Stimulated activated CD8-positive, alpha-beta memory T cell treated with anti-CD3 and anti-CD28 coated beads, Interleukin-4, amount 100 ng/mL, for 4 hours (primary cell): ENCODE data around the gene NXPH4.

Experiments
- DNase-seq, 2 donors: peaks; one replicate each; pipeline ENCODE4 v3.0.0-alpha.2; 2020; ENCODE audit warnings: low read depth in 2 of 2, low spot score in 1 of 2

Gene NXPH4

GRCh38 chr12:57230381-57231155, 14.0 kb downstream of the NXPH4 start:
- DNase-seq = no peak

GRCh38 chr12:57231276-57232021, 14.9 kb downstream of the NXPH4 start:
- no peak for DNase-seq

- DNase-seq = no peak
These were observed 15.7 kb downstream of the NXPH4 start for GRCh38 chr12:57232156-57232756.

DNA sequence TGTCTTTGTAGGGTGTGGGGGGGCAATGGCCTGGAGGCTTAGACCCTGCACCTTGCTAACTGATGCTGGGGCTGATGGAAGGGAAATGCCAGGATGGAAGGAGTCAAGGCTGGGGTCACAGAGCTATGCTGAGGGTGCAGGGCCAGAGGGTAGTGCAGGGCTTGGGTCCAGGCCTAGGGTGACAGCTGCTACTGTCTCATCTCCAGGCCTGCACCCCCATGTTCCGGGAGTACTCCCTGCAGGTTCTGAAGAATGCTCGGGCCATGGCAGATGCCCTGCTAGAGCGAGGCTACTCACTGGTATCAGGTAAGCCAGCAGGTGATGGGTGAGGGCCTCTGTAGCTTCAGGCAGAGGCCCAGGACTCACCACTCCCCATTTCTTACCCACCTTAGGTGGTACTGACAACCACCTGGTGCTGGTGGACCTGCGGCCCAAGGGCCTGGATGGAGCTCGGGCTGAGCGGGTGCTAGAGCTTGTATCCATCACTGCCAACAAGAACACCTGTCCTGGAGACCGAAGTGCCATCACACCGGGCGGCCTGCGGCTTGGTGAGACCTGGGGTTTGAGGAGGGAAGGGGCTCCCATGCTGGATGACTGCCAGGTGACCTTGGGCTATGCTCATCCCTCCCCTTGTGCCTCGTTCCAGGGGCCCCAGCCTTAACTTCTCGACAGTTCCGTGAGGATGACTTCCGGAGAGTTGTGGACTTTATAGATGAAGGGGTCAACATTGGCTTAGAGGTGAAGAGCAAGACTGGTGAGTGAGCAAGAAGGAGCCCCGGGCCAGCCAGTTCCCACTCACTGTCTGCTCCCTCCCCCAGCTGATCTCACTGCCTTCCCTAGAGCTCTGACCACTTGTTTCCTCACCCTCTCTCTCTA, 17.0 kb downstream of the NXPH4 start:
- DNase-seq = no peak

DNA sequence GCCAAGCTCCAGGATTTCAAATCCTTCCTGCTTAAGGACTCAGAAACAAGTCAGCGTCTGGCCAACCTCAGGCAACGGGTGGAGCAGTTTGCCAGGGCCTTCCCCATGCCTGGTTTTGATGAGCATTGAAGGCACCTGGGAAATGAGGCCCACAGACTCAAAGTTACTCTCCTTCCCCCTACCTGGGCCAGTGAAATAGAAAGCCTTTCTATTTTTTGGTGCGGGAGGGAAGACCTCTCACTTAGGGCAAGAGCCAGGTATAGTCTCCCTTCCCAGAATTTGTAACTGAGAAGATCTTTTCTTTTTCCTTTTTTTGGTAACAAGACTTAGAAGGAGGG, 17.6 kb downstream of the NXPH4 start:
- no peak for DNase-seq

DNA sequence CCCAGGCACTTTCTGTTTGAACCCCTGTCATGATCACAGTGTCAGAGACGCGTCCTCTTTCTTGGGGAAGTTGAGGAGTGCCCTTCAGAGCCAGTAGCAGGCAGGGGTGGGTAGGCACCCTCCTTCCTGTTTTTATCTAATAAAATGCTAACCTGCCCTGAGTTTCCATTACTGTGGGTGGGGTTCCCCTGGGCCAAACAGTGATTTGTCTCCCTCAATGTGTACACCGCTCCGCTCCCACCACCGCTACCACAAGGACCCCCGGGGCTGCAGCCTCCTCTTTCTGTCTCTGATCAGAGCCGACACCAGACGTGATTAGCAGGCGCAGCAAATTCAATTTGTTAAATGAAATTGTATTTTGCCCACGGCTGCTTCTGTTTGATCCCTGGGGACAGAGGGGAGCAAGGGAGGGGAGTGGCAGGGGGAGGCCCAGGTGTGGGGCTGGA, 18.0 kb downstream of the NXPH4 start:
- DNase-seq = no peak

GRCh38 chr12:57235017-57235727, 18.6 kb downstream of the NXPH4 start:
- no peak for DNase-seq

- DNase-seq = no peak
These were observed 19.1 kb downstream of the NXPH4 start for GRCh38 chr12:57235728-57236131.

DNA sequence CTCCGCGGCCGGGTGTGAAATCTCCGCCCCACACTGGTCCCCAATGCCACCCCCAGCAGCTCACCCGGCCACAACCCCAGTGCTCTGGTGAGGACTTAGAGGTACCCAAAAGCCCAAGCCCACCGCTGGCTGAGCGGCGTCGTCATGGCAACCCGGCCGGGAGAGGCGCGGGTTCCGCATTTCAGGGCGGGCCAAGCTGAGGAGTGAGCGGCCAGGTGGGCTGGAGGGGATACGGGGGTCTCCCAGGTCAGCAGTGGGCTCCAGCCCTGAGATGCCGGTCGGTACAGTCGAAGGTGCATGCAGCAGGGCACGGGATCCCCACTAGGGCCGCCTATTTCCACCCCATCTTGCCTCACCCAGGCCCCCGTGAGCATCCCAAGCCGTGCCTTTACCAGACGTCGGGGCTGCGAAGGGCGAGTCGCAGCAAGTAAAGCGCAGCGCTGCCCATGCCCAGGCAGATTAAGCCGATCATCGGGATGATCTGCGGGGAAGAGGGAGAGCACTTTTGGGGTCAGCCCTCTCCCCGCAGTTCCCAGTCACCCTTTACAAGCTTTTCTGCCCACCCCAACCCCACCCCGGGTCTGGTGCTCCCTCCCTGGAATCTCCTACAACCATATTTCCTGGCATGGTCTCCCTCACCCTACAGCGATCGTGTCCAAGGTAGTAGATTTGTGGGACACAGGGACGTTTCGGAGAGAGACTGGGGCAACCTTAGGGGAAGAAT, 19.8 kb downstream of the NXPH4 start:
- no peak for DNase-seq

GRCh38 chr12:57236925-57237595, 20.5 kb downstream of the NXPH4 start:
- no peak for DNase-seq

DNA sequence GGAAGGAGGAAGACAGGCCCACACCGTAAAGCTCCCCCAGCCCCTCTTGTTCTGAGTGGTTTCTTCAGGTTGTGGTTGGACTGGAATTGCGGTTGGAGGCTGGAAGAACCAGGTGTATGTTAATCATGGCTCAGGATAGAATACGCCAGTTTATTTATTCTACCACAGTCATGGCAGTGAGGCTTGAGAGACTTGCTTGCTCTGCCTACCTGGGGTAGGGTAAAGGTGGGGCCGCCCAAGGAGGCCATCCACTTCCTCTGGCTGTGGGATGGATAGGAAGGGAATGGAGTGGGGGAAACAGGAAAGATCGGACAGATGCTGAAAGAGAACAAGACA, 21.0 kb downstream of the NXPH4 start:
- no peak for DNase-seq

GRCh38 chr12:57237932-57238853, 21.6 kb downstream of the NXPH4 start:
- no peak for DNase-seq

DNA sequence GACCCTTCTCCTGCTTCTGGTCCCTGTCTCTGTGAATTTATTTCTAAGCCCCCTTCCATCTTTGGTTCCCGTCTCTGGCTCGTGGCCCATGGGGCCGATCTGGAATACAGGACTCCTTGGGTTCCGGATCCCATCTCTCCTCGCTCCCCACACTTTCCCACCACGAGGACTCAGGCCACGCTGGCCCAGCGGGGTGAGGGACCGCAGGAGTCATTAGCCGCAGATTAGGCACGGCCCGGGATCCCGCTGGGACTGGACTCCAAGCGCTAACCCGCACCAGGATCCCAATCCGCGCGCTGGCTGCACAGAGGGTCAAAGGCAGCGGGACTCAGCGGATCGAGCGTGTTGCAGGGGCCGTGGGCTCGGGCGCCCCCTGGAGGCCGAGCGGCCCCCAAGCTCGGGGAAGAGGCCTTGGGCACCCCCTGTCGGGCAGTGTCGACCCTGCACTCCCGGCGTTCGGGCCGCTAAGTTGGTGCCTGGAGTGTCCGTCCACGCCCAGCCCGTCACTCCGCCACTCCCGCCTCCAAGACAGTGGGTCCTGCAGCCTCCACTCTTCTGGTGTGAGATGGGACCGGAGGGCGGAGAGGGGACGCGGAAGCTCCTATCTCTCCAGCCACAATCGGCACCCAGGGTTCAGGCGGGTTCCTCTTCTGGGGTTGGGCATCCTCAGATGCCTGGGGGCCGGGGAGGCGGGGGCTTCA, 22.4 kb downstream of the NXPH4 start:
- DNase-seq = peak; percentile 66 to 68

GRCh38 chr12:57239587-57240065, 23.0 kb downstream of the NXPH4 start:
- no peak for DNase-seq

DNA sequence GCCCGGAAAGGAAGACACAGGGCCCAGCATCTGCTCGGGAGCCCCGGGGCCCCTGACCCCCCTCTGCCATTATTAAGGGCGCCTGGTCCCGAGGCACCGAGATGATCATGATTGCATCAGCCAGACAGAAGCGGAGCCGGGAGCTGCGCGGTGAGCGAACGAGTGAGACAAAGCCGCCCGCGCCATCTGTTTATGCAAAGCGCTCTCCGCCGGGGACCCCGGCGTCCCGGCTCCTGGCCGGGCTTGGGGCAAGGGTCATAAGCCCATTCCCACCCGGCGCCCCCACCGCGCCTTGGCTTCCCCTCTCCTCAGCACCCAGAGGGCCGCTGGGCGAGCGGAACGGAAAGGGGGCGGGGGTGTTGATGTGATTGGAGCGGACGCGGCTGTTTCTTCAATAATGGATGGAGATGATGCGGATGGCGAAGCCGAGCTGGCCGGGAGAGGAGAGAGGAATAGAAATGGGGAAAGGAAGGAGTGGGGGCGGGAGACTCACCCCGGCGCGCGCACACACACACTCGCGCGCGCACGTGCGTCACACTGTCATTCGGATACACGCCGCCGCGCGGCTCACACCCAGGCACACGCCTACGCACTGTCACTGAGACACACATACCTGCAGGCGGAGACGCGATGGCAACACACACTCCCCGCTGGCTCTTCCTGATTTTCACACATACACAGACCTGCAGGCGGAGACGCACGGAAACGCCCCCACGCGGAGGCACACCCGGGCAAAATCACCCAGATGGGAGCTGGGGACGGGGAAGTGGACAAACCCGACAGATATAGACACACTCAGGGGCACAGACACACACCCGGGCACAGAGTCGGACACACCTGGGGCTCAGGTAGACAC, 23.7 kb downstream of the NXPH4 start:
- DNase-seq = peak; percentile 52 to 68

- DNase-seq = no peak
These were observed 24.4 kb downstream of the NXPH4 start for GRCh38 chr12:57240926-57241401.
